ENCODE results near the gene RAPGEF2.
A peak's percentile ranks its signal among the peaks of the same experiment; 100 is the strongest.
"Not testable (repeated sequence)": the region's sequence is repeated elsewhere in the genome, so short reads cannot be mapped to it uniquely, and the experiment has no call there.

The RAPGEF2 gene

DNA sequence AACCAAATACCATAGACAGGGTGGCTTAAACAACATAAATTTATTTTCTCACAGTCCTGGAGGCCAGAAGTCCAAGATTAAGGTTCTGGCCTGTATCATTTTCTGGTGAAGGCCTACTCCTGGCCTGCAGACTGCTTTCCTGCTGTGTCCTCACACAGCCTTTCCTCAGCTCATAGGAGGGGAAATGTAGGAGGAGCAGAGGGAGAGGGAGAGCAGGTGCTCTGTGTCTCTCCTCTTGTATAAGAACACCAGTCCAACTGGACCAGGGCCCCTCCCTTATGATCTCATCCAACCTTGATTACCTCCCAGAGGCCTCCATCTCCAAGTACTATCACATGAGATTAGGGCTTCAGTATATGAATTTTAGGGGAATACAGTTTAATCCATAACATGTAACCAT lies 34.3 kb downstream of the RAPGEF2 start:
- DNase-seq: no peak

DNA sequence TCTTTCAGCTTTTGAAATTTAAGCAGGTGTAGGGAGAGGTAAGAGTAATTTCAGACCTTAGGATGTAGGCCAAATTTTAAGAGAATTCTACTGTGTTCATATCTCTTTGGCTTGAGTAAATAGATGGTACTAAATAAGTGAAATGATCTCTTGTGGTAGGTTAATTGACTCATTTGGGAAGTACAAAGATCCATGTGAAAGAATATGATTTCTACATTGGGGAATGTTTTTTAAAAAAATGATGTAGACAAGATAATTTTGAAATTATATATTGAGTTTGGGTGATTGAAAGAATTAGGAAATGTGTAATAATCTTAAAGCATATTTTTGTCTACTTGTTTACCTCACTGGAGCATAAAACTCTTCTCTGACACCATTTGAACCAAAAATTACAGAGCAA lies 35.6 kb downstream of the RAPGEF2 start:
- no peak for DNase-seq

DNA sequence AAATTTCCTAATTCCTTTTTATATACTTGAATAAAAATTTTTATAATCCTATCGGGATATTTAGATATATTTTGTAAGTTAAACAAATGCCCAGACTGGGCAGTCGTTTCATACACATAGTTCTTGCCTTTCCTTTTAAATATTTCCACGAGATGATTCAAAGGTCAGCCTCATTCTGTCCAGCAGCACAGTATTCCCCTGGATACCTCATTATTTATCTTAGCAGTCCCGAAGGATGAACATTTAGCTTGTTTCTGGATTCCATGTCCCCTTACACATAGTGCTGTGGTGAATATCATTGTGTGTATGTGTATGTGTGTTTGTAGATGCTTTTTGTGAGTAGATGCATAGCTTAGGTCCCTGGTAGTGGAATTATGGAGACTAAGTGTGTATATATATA lies 38.3 kb downstream of the RAPGEF2 start:
- DNase-seq: peak; percentile 10

DNA sequence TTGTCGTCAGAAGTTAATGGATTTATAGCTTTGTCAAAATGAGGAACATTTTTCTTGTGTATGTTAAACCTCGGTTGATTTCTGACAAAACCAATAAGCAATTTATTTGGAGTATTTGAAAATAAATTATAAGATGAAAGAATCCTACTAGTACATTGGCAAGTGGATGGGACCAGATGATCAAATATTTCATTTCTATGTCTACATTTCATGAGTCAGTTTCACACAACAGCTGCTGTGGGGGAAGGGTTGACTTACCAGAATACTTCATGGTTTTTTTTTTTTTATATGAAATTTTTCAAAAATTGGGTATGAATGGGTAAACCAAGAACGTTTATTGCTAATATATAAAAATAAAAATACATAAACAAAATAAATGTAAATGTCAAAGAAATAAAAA lies 39.4 kb downstream of the RAPGEF2 start:
- DNase-seq: peak; percentile 37

DNA sequence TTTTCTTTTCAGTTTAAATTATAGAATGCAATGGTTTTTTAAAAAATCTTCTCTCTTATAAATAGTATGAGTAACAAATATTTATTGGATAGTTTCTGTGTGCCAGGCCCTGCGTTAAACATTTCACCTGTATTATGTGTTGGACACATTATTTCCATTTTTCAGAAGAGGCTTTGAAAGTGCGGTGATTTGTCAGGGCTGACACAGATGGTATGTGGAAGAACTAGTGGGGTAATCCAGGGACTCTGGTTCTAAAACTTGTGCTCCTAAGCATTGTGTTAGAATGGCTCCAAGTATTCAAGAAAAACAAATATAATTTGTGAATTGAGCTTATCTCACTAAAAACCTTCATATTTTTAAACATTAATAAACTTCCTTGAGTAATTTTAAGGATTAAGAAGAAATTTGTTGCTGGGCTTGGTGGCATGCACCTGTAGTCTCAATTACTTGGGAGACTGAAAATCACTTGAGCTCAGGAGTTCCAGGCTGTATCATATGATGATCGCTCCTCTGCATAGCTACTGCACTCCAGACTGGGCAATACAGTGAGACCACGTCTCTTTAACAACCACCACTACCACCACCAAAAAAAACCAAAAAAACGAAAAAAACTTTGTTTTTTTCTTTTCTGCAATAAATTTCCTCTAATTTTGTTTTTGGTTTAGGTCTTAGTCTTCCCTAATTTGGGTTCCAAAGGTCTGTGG lies 40.0 kb downstream of the RAPGEF2 start:
- no peak for DNase-seq

DNA sequence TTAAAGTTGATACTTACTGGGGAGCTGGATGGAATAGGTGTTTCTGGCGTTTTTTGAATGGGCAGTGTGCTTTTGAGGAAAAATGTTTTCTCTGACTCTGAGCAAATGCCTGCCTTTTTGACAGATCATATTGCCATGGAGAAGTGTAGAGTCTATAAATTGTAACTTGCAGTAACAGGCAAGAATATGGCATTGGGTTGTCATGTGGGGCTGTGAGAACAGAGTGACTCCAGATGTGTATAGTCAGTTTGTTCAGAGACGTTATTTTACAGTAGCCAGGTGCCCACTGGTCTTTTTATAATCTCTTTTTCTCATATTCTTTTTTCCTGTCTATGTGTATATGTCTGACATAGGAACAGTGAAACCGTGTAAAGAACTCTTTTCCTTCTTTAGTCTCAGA lies 40.8 kb downstream of the RAPGEF2 start:
- DNase-seq: no peak

DNA sequence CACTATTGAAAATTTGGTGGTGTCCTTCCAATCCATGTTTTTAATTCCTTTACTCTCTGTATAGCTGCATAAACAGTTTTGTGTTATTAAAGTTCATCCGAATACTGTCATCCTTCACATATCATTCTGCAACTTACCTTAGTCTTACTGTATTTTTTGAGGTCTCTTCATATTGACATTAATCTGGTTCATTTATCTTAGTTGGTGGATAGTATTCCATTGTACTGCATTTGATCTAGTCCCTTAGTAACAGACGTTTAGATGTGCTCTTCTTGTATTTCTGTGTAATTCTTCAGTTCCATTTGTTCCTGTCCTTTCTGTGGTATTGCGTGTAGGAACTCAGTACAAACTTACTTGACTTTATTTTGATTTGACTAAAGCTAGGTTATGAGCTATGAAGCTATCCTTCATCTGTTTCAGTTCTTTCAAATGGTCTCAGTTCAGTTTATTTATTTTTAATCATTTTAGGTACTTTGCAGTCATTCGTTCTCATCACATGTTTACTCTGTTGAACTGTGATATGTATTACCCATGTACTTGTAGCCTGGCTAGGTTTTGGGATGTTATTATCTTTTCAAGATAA lies 41.3 kb downstream of the RAPGEF2 start:
- DNase-seq: no peak

DNA sequence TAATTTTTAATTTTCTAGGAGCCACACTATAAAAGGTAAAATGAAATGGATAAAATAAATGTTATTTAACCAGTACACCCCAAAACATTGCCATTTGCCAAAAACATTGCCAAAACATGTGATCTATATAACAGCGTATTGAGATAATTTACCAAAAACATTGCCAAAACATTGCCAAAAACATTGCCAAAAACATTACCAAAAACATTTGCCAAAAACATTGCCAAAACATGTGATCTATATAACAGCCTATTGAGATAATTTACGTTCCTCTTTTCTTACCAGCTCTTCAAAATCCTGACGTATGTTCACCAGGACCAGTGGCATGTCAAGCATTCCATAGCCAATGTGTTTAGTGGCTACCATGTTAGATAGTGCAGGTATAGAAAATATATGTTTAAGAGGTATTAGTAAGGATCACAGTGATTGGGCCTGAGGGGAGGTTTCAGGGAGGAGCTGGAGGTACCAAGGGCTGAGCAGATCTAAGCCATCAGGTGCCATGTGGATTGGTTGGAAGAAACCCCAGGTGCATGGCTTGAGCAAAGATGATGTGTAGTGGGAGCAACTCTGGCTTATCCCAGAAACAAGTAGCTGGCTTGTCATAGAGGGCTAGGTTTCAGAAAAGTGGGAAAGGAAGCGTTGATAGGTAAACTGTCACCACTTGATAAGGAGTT lies 42.6 kb downstream of the RAPGEF2 start:
- no peak for DNase-seq

DNA sequence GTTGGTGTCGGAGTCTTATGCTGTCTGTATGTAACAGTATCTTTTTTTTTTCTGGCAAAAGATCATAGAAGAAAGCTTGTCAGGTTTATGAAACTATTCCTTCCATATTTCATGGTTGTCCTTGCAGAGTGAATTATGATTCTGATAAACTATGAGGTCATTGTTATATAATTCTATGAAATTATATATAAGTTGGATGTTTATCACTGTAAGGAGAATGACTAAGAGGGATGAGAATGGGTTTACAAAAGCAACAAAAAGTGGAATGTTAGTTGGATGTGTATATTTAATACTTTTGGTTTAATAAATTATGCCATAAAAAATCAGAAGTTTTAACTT lies 43.1 kb downstream of the RAPGEF2 start:
- no peak for DNase-seq

DNA sequence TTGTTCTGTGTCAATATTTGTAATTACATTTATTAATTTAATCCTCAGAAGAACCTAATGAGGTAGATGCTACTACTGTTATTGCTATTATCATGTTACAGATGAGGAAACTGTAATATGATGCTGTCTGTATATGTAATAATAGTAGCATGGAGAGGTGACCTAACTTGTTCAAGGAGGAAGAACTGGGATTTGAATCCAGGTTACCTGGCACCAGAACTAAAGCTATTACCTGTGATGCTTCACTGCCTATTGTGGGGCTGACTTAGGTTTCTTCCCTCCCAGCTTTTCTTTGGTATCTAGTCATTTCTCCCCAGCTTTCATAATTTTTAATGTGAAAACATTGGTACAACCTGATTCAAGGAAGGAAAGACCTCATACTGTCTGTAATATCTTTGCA lies 43.6 kb downstream of the RAPGEF2 start:
- DNase-seq: no peak

DNA sequence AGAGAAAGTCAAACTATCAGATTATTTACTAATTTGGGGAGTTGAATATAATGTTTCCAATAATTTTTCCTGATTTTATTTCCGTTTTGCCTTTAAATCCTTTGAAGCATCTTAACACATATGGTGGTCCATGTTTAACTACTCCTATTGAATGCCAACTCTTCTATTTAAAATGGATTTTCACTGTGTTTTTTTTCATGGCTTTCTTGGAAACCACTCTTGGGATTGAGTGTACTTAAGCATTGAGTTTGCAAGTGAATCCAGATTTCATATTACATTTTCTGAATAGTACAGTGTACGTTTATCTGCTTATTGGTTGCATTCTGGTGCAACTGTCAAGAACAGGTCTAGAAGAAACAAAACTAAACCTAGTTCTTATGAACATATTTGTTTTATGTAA lies 45.6 kb downstream of the RAPGEF2 start:
- DNase-seq: no peak

DNA sequence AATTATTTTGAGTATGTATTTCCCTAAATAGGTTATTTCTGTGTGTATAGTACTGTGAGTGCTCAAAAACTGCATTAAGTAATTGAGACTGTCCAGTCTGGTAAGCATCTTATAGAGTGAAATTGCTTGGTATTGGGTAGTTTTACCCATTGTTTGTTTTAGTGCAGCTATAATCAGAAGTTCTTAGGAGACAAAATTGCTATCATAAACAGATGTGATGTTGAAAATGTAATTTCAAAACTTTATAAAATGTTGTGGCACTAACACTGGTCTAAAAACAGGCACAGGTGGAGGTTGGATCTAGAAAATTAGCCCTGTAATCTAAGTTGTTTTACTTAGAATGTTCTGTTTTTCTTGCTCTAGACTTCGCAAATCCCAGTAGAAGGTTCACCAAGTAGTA lies 46.8 kb downstream of the RAPGEF2 start:
- no peak for DNase-seq

DNA sequence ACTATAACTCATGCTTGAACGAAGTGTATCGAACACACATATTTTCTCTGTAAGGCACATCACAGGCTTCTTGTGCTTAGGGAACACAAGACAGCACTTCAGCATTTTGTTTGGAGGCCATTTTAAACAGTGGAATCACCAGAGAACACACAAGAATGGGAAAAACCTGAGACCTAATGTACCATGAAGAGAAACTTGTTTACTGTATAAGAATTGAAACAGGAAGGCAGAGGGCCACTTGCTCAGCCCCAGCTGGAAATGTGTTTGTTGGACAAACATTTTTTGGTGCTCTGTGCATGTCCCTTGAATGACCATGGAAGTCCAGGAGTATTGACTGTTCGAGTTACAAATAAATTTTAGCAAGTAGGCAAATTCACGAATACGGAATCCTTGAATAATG lies 47.5 kb downstream of the RAPGEF2 start:
- no peak for DNase-seq

DNA sequence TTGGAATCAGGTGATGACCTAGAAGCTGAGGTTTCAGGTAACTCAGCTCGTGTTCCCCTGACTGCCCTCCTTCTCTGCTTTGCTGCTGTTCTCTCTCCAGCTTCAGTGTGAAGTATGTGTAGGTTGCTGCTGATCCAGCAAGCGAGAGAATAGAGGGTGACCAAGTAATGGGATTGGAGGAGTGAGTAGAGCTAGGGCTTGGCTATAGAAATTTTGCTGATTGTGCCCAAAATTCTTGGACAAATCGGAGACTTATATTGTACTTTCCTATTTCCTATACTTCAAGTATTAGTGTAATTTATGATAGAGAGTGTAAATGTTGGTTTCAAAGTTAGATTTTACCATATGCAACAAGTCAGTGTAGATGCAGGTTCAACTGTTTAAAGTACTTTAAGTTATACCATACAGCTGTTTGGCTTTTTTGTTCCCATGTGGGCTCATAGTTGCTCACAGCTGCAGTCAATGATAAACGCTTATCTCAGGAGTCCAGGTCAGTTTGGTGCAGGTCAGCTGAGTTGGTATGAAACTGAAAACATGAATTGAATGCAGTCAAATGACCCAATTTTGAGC lies 48.0 kb downstream of the RAPGEF2 start:
- no peak for DNase-seq

DNA sequence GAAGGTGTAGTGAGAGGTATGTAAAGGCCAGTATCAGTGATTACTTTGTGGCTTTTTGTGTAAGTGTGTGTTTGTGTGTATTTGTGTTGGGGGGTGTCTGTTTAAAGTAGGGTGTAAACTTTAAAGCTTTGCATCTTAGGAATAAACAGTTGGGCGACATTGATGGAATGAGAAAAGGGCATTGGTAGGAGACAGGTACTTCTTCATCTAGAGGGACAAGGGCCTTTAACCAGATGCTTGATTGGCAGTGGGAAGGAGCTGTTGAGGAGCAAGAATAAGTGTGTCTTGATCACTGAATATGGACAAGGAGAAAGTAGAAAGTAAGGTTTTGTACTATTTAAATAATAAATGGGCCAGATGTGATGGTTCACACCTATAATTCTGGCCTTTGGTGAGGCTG lies 48.8 kb downstream of the RAPGEF2 start:
- DNase-seq: no peak

DNA sequence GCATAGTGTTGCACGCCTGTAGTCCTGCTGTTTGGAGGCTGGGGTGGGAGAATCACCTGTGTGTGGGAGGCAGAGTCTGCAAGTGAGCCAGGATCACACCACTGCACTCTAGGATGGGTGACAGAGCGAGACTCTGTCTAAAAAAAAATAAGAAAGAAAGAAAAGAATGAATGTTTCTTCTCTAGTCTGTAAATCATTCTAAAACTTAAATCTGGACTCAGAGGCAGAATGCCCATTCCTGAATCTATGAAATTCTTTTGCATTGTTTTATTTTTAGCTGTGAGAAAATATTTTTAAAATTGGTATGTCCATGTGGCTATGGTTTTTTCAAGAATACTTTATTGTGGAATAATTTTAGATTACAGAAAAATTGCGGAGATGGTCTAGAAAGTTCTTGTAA lies 49.3 kb downstream of the RAPGEF2 start:
- no peak for DNase-seq

DNA sequence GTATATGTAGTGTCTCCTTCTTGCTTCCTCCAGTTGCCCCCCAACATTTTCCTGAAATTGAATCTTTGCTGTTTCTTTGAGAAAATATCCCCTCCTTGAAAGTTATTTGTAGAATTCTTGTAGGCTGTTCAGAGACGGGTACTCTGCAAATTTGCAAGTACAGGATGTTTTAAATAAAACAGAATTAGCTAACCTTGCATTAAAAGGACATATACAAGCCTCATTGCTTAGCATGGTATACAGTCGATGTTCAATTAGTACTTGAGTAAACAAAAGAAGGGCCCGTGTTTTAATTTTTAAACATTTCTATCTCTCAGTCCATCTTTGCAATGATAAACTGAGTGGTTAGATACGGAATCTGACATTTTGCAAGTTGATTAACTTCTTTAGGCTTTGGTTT lies 50.8 kb downstream of the RAPGEF2 start:
- no peak for DNase-seq

DNA sequence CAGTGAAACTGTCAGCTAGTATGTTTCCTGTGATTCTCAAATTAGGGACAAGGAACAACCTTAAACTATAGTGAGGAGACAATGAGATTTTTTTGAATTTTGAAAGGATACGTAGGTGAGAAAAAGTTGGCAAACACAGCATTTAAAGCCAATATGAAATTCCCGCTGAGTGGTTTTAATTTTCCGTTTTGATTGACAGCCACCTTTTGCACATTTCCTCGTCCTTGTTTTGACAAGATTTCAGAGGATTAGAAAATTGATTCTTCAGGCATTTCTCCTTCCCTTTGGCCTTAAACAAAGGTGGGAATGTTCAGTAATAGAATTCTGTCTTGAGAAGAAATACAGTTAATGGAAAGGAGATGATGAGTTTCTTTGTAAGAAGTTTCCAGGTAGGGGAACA lies 52.2 kb downstream of the RAPGEF2 start:
- DNase-seq: no peak

DNA sequence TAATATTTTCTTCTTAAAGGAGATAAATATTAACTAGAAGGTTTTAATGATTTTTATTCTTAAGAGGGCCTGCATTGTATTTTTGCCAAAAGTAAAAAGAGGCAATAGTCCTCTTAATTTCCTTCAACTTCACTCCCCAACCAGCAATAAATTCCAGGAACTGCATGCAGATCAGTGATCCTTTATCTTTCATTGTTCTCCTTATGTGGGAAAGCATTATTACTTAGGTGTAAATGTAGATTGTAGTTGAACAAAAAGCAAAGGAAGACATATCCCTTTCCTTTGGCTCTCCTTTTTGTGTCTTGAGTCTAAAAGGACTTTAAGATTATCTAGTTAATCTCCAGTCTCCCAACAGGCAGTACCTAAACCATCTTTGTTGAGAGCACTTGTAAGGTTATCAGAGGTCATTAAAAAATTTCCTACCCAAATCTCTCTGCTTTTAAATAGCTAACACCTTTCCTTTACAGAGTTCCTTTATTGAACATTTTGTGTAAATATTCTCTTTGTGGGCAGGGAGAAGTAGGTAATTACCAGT lies 55.3 kb downstream of the RAPGEF2 start:
- no peak for DNase-seq

DNA sequence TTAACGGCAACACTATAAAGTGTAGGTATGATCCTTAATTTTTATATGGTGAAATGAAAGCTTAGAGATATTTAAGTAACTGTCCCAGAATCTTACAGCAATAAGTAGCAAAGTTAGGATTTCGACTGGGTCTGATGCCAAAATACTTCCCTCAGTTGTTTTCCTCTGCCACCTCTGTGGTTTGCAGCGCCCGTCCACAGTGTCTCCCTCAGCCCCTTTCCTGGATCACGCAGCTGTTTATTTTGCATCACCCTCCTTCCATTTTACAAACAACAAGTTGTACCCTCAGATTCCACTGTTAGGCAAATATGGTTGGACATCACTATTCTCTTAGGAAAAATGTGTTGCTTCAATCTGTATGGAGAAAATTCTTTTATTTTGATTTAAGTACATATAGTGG lies 56.1 kb downstream of the RAPGEF2 start:
- DNase-seq: no peak

DNA sequence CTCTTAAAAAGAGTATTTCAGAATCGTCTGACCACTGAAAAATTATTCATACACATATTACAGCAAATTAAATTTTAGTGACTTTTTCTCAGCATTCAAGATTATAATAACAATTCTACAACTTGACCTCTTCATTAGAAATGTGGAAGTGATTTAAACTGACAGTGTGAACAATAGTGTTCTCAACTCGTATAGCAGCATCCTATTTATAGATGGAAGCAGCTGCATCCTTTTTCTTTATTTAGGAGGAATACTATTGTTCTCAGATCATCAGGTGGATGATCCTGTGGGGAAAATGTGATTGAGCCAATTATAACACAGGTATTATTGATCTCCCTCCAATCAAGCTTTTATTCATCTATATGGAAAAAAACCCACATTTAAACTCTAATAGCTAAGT lies 56.7 kb downstream of the RAPGEF2 start:
- no peak for DNase-seq

DNA sequence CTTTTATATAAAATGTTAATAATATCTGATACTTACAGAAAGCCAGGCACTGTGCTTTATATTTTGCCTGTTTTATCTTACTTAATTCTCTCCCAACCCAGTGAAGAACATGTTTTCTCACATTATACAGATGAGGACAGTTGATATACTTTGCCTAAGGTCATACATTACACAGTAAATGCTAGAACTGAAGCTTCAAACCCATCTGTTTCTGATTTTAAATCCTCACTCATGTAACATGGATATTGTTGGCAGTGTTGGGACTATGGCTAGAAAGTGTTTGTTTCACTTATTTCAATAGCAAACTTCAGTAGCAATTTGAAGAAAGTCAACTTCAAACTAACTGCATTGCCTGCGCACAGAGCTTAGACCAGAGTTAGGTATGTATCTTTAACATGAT lies 57.4 kb downstream of the RAPGEF2 start:
- DNase-seq: no peak

DNA sequence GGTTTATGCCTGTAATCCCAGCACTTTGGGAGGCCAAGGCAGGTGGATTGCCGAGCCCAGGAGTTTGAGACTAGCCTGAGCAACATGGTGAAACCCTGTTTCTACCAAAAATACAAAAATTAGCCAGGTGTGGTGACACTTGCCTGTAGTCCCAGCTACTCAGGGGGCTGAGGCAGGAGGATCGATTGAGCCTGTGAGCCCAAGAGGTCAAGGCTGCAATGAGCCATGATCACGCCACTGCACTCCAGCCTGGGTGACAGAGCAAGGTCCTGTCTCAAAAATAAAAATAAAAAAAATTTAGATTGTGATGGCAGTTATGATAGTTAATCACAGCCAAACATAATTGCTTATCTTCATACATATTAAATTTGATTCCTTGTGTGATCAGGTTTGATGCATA lies 58.6 kb downstream of the RAPGEF2 start:
- DNase-seq: not testable (repeated sequence)

DNA sequence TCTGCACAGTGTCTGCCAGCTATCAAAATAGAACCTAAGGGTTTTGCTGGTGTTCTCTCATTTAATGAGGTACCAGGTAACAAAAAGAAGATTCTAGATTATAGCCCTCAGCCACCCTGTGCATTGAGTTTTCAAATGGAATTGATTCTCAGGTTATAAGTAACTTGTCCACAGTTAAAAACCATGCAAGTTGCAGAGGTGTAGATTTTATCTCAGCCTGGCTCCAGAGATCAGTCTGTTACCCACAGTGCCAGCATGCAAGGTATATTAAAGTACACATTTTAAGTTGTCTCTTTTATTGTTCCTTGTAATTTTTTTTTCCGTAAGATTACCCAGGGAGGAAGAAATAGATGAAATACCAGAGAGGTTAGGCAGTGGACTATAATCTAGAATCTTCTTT lies 59.7 kb downstream of the RAPGEF2 start:
- DNase-seq: no peak

All from fibroblast of skin of right quadriceps (primary cell).